ENCODE measurements around the gene SSPN. TPM values are rescaled to one million over a fixed set of nuclear protein-coding genes. Genes with fewer than 3 reads are reported as not detected.

The SSPN gene
- total and polyA plus RNA-seq, 9 of the 15 experiments (the other 6 are each of a cell fraction or from before 2014, with no cell fraction given), result 0.40 TPM; not detected in 8

DNA sequence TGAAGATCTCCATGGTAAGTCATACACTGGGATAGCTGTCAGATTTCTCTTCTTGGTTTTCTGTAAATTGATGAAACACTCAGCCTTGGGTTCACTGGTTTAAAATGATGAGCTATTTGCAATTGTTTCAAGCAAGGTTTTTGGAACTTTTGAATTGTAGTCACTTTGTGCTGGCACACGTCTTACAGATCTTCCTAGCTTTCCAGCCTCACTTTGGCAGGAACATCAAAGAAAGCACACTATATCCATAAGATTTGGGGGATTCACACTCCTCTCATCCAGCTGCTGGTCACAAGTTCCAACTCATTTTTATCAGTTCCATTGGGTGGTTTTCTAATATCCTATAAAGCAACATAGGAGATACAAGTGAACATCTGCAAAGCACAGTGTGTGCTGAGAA, 16.0 kb downstream of the SSPN start:
- H2AFZ ChIP-seq (ENCODE audit: low read depth, low read length), result no peak overlapping the region
- no TSS peak for BruUV-seq (replicated peaks)
- POLR2A ChIA-PET, result no interaction called here
- H3K79me2 ChIP-seq (ENCODE audit: control insufficient read depth, insufficient read depth, low read length), result no peaks in the 10 kb centered on the region
- H4K20me1 ChIP-seq (replicated peaks; ENCODE audit: control insufficient read depth, insufficient read depth, low read length), result no peaks in the 10 kb centered on the region
- intact Hi-C loops (cut with micrococcal nuclease), result no loop called here
- H3K9me3 ChIP-seq (replicated peaks; ENCODE audit: control insufficient read depth, insufficient read depth, low read depth, low read length), result no peaks in the 10 kb centered on the region
- FAIRE-seq (no peak), DNase-seq (ENCODE audit: extremely low read depth in 1 of 4, low spot score in 3 of 4) (no peak), ATAC-seq (no peak)
- no peaks in the 10 kb centered on the region for H3K9me1 ChIP-seq (ENCODE audit: control insufficient read depth, insufficient read depth, low read length)
- no peak overlapping the region for H3K27ac ChIP-seq (ENCODE audit: extremely low read depth, low read depth, low read length)
- H3K36me3 ChIP-seq (ENCODE audit: control insufficient read depth, insufficient read depth, low read length), result no peaks in the 10 kb centered on the region
- H3K9ac ChIP-seq (ENCODE audit: insufficient read depth in 1 of 2, low read depth in 2 of 2, low read length in 2 of 2), result no peak overlapping the region
- in situ Hi-C loops (cut with MboI), result no loop called here
- H3K4me3 ChIP-seq, result no peak overlapping the region
- H3K4me2 ChIP-seq (ENCODE audit: insufficient read depth, low read length), result no peak overlapping the region
- no peaks in the 10 kb centered on the region for H3K27me3 ChIP-seq (ENCODE audit: control insufficient read depth in 2 of 2, insufficient read depth in 2 of 2, low read length in 2 of 2)
- WGBS (ENCODE audit: insufficient coverage, low coverage, missing lambda C conversion rate), result 0% methylated on average over 1 of the region's 1 CpG
- H3K4me1 ChIP-seq (replicated peaks in 1 of 2; ENCODE audit: control insufficient read depth in 2 of 2, insufficient read depth in 2 of 2, low read length in 2 of 2), result no peaks in the 10 kb centered on the region
- CTCF ChIA-PET (ENCODE audit: low intra/inter-chr PET ratio), result no interaction called here
- TF ChIP-seq, protein P1, sequence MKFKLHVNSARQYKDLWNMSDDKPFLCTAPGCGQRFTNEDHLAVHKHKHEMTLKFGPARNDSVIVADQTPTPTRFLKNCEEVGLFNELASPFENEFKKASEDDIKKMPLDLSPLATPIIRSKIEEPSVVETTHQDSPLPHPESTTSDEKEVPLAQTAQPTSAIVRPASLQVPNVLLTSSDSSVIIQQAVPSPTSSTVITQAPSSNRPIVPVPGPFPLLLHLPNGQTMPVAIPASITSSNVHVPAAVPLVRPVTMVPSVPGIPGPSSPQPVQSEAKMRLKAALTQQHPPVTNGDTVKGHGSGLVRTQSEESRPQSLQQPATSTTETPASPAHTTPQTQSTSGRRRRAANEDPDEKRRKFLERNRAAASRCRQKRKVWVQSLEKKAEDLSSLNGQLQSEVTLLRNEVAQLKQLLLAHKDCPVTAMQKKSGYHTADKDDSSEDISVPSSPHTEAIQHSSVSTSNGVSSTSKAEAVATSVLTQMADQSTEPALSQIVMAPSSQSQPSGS (CRISPR knock-in tag; IDR thresholded peaks at IDR 0.05), result no peak
- TF ChIP-seq SAFB (IDR thresholded peaks at IDR 0.05; ENCODE audit: borderline replicate concordance, low read depth, low read length) (no peak), NCOA1 (IDR thresholded peaks at IDR 0.05; ENCODE audit: low read depth) (no peak), CC2D1A (IDR thresholded peaks at IDR 0.05) (no peak), XRCC4 (IDR thresholded peaks at IDR 0.05; ENCODE audit: extremely low read depth, insufficient read depth, insufficient read length) (no peak), TCF3 (CRISPR knock-in tag; IDR thresholded peaks at IDR 0.05) (no peak), PTBP1 (IDR thresholded peaks at IDR 0.05; ENCODE audit: low read depth, low read length) (no peak), TAF1 (IDR thresholded peaks at IDR 0.05; ENCODE audit: control insufficient read depth, extremely low read depth, insufficient read depth, low read length, severe bottlenecking) (no peak), ZC3H11A (IDR thresholded peaks at IDR 0.05; ENCODE audit: low read depth, low read length) (no peak), SNIP1 (IDR thresholded peaks at IDR 0.05; ENCODE audit: low read depth) (no peak), DACH1 (IDR thresholded peaks at IDR 0.05; ENCODE audit: partially characterized antibody) (no peak)
- TF ChIP-seq, protein P2, sequence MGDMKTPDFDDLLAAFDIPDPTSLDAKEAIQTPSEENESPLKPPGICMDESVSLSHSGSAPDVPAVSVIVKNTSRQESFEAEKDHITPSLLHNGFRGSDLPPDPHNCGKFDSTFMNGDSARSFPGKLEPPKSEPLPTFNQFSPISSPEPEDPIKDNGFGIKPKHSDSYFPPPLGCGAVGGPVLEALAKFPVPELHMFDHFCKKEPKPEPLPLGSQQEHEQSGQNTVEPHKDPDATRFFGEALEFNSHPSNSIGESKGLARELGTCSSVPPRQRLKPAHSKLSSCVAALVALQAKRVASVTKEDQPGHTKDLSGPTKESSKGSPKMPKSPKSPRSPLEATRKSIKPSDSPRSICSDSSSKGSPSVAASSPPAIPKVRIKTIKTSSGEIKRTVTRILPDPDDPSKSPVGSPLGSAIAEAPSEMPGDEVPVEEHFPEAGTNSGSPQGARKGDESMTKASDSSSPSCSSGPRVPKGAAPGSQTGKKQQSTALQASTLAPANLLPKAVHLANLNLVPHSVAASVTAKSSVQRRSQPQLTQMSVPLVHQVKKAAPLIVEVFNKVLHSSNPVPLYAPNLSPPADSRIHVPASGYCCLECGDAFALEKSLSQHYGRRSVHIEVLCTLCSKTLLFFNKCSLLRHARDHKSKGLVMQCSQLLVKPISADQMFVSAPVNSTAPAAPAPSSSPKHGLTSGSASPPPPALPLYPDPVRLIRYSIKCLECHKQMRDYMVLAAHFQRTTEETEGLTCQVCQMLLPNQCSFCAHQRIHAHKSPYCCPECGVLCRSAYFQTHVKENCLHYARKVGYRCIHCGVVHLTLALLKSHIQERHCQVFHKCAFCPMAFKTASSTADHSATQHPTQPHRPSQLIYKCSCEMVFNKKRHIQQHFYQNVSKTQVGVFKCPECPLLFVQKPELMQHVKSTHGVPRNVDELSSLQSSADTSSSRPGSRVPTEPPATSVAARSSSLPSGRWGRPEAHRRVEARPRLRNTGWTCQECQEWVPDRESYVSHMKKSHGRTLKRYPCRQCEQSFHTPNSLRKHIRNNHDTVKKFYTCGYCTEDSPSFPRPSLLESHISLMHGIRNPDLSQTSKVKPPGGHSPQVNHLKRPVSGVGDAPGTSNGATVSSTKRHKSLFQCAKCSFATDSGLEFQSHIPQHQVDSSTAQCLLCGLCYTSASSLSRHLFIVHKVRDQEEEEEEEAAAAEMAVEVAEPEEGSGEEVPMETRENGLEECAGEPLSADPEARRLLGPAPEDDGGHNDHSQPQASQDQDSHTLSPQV (IDR thresholded peaks at IDR 0.05), result no peak
- TF ChIP-seq, protein P3, sequence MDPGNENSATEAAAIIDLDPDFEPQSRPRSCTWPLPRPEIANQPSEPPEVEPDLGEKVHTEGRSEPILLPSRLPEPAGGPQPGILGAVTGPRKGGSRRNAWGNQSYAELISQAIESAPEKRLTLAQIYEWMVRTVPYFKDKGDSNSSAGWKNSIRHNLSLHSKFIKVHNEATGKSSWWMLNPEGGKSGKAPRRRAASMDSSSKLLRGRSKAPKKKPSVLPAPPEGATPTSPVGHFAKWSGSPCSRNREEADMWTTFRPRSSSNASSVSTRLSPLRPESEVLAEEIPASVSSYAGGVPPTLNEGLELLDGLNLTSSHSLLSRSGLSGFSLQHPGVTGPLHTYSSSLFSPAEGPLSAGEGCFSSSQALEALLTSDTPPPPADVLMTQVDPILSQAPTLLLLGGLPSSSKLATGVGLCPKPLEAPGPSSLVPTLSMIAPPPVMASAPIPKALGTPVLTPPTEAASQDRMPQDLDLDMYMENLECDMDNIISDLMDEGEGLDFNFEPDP (CRISPR knock-in tag; IDR thresholded peaks at IDR 0.05), result no peak
- TF ChIP-seq, protein P4, sequence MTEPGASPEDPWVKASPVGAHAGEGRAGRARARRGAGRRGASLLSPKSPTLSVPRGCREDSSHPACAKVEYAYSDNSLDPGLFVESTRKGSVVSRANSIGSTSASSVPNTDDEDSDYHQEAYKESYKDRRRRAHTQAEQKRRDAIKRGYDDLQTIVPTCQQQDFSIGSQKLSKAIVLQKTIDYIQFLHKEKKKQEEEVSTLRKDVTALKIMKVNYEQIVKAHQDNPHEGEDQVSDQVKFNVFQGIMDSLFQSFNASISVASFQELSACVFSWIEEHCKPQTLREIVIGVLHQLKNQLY (CRISPR knock-in tag; conservative IDR thresholded peaks at IDR 0.05), result no peak
- TF ChIP-seq, protein P5, sequence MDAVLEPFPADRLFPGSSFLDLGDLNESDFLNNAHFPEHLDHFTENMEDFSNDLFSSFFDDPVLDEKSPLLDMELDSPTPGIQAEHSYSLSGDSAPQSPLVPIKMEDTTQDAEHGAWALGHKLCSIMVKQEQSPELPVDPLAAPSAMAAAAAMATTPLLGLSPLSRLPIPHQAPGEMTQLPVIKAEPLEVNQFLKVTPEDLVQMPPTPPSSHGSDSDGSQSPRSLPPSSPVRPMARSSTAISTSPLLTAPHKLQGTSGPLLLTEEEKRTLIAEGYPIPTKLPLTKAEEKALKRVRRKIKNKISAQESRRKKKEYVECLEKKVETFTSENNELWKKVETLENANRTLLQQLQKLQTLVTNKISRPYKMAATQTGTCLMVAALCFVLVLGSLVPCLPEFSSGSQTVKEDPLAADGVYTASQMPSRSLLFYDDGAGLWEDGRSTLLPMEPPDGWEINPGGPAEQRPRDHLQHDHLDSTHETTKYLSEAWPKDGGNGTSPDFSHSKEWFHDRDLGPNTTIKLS (IDR thresholded peaks at IDR 0.05; ENCODE audit: borderline replicate concordance, low read depth), result no peak

Data from K562 (cell line).